ENCODE results near the gene MORN1. TPM values are rescaled to one million over a fixed set of nuclear protein-coding genes. Genes with fewer than 3 reads are reported as not detected.

The MORN1 gene
- total and polyA plus RNA-seq, 2 of the 8 experiments (the other 6 are each of a cell fraction or from before 2014, with no cell fraction given): 5.0 to 9.1 TPM

DNA sequence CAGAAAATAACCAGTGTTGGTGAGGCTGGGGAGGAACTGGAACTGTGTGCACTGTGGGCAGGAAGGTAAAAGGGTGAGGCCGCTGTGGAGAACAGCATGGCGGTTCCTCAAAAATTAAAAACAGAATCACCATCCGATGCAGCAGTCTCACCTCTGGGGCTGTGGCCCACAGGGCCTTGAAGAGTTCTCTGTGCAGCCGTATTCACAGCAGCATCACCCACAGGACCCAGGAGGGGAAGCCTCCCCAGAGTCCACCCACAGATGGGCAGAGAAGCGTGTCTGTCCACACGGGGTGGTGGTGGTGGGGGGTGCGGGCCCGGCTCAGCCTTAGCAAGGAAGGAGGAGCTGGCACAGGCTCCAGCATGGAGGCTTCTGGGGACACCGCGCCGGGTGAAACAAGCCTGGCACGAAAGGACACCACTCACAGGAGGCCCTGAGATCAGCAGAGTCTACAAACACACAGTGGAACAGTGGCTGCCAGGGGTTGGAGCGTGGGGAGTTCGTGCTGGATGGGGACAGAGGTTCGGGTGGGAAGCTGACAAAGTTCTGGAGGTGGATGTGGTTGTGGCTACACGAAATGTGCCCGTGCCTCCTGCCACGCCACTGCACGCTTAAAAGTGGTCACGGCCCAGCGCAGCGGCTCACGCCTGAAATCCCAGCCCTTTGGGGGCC, 11.5 kb downstream of the MORN1 start:
- Histone ChIP-seq H3K14ac (ENCODE audit: insufficient read length) (no peak overlapping the region), H3K9me3 (ENCODE audit: insufficient read depth in 2 of 2, low read depth in 1 of 2, low read length in 1 of 2) (no peaks in the 10 kb centered on the region), H3K9ac (replicated peaks in 1 of 4; ENCODE audit: extremely low read depth in 1 of 4, low read depth in 3 of 4, low read length in 3 of 4) (no peak overlapping the region), H3K4me3 (ENCODE audit: extremely low read depth in 1 of 4, insufficient read depth in 2 of 4, low read depth in 3 of 4, low read length in 4 of 4) (no peak overlapping the region), H3K23ac (ENCODE audit: insufficient read length) (no peak overlapping the region), H4K8ac (ENCODE audit: extremely low read depth, insufficient read depth, low read length) (no peak overlapping the region), H3K79me1 (ENCODE audit: low read depth, low read length) (no peaks in the 10 kb centered on the region), H4K91ac (replicated peaks; ENCODE audit: insufficient read length, low read length) (no peak overlapping the region), H3K79me2 (ENCODE audit: control insufficient read depth in 1 of 2, insufficient read depth in 2 of 2, low read length in 2 of 2) (no peaks in the 10 kb centered on the region), H3K23me2 (ENCODE audit: low read depth, low read length) (no peaks in the 10 kb centered on the region), H2BK5ac (ENCODE audit: low read depth, low read length) (no peak overlapping the region), H2BK15ac (ENCODE audit: low read length) (no peak overlapping the region), H3K27me3 (replicated peaks in 1 of 4; ENCODE audit: control insufficient read depth in 3 of 4, extremely low read depth in 1 of 4, insufficient read depth in 3 of 4, low read length in 3 of 4) (no peaks in the 10 kb centered on the region), H2BK120ac (replicated peaks; ENCODE audit: low read depth, low read length) (no peak overlapping the region), H4K5ac (ENCODE audit: insufficient read length, low read depth, low read length) (no peak overlapping the region), H3K4me2 (ENCODE audit: insufficient read depth in 1 of 2, low read depth in 2 of 2, low read length in 2 of 2) (no peak overlapping the region), H2BK20ac (ENCODE audit: low read length) (no peak overlapping the region), H2BK12ac (ENCODE audit: low read depth, low read length) (0 out of 2 replicates have a peak overlapping the region, but pooled peaks have one; percentile 27), H3K18ac (ENCODE audit: extremely low read depth, low read length) (no peak overlapping the region), H3K36me3 (ENCODE audit: control insufficient read depth in 2 of 4, insufficient read depth in 4 of 4, low read length in 3 of 4) (no peaks in the 10 kb centered on the region), H4K20me1 (replicated peaks in 1 of 2; ENCODE audit: control insufficient read depth in 1 of 2, insufficient read depth in 2 of 2, low read length in 2 of 2) (peaks cover 0 to 1% of the 10 kb centered on the region in 2 experiments), H3K4ac (replicated peaks; ENCODE audit: insufficient read length, low read depth, low read length) (no peak overlapping the region), H2AFZ (ENCODE audit: low read length) (no peak overlapping the region), H3K4me1 (replicated peaks in 1 of 4; ENCODE audit: control insufficient read depth in 3 of 4, insufficient read depth in 4 of 4, low read length in 3 of 4) (peaks cover 0 to 2% (median under 1%) of the 10 kb centered on the region in 4 experiments; a peak in 3 of 7 replicates), H3K56ac (replicated peaks; ENCODE audit: insufficient read length, low read depth, low read length) (no peak overlapping the region), H2AK5ac (ENCODE audit: low read depth, low read length) (no peak overlapping the region), H3K27ac (ENCODE audit: low read depth, low read length) (no peak overlapping the region)
- 88% methylated on average over 23 of the region's 23 CpGs; no CpG with 5 or more reads in 1 of the 2 experiments for WGBS, 2 experiments (ENCODE audit: extremely low coverage in 1 of 2, insufficient coverage in 1 of 2, insufficient read length in 1 of 2, insufficient replicate concordance in 2 of 2, low coverage in 1 of 2, low lambda C conversion rate in 2 of 2, missing lambda C conversion rate in 1 of 2)
- POLR2A ChIA-PET (ENCODE audit: partially characterized antibody): interaction anchor here (0.6 to 5.0 kb wide), 4 partner anchors 8 to 185 kb away, joined by 3 to 16 read pairs (median 3); partner anchors contain the start of genes FAAP20, MORN1 and RER1
- DNase-seq (ENCODE audit: low read depth in 1 of 2, low spot score in 2 of 2) (no peak), FAIRE-seq (no peak)
- CTCF ChIA-PET (ENCODE audit: partially characterized antibody): interaction anchor here (0.9 to 5.5 kb wide), 11 partner anchors 9 to 186 kb away, joined by 3 to 154 read pairs (median 9); partner anchors contain the start of genes FAAP20, MORN1 and RER1

All from H1 (cell line).